HL-60 (cell line): Measurements from ENCODE around the gene TMEM161A.

ENCODE experiments used
- DNase-seq, 2 experiments: peaks; one replicate each; pipeline ENCODE4 v3.0.0-alpha.2; 2010 to 2020; ENCODE audit warnings: low read depth in 1 of 2, low spot score in 1 of 2
- H3K27ac ChIP-seq: fragments of 250-450 bp; sonication (Bioruptor Pico); replicated peaks from 2 replicates; pipeline ENCODE4 v1.5.1; 2020; ENCODE audit warnings: mild to moderate bottlenecking, moderate library complexity
- H3K27me3 ChIP-seq: fragments of 250-450 bp; sonication (Bioruptor Pico); 2 replicates; pipeline ENCODE4 v1.5.1; 2021; ENCODE audit warnings: mild to moderate bottlenecking, moderate library complexity; ENCODE audit not compliant: insufficient read depth, poor library complexity, severe bottlenecking
- H3K4me3 ChIP-seq: replicated peaks from 2 replicates; pipeline ENCODE4 v1.5.1; 2011; ENCODE audit warnings: mild to moderate bottlenecking, control low read depth, low read length; ENCODE audit not compliant: insufficient read depth
- CTCF ChIP-seq: IDR thresholded peaks from one replicate; pipeline ENCODE4 v1.5.1; 2011; ENCODE audit warnings: low read length, control low read depth, inconsistent platforms; ENCODE audit not compliant: insufficient read depth
- GABPA ChIP-seq: IDR thresholded peaks from 2 replicates; pipeline ENCODE4 v1.6.1; 2012; ENCODE audit warnings: low read depth
- POLR2AphosphoS5 ChIP-seq: IDR thresholded peaks from 2 replicates; pipeline ENCODE4 v1.6.1; 2012; ENCODE audit warnings: low read depth
- SPI1 ChIP-seq: IDR thresholded peaks from 2 replicates; pipeline ENCODE4 v1.6.1; 2012; ENCODE audit warnings: low read depth, mild to moderate bottlenecking, borderline replicate concordance
- TF ChIP-seq, protein P1 (sequence below): IDR thresholded peaks from 2 replicates; pipeline ENCODE4 v1.6.1; 2012; ENCODE audit warnings: low read depth; ENCODE audit not compliant: insufficient replicate concordance

The TMEM161A gene

DNA sequence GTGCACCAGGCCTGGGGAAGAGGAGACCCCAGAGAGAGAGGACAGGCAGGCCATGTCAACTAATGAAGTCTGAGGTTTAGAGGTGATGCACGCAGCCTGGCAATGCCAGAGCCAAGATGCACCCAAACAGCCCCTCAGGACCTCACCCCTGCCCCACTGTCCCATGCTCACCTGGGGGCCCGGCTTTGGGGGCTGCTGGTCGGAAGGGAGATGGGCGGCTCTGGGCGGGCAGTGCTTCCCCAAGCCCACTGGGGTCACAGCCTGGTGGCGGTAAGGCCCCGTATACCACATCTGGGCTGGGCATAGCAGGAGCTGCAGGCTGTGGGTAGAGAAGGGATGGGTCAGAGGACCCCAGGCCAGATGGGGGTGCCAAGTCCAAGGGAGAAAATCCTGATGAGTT is 8.6 kb upstream of the TMEM161A start:
- TF ChIP-seq GABPA, result no peak
- TF ChIP-seq, protein P1, sequence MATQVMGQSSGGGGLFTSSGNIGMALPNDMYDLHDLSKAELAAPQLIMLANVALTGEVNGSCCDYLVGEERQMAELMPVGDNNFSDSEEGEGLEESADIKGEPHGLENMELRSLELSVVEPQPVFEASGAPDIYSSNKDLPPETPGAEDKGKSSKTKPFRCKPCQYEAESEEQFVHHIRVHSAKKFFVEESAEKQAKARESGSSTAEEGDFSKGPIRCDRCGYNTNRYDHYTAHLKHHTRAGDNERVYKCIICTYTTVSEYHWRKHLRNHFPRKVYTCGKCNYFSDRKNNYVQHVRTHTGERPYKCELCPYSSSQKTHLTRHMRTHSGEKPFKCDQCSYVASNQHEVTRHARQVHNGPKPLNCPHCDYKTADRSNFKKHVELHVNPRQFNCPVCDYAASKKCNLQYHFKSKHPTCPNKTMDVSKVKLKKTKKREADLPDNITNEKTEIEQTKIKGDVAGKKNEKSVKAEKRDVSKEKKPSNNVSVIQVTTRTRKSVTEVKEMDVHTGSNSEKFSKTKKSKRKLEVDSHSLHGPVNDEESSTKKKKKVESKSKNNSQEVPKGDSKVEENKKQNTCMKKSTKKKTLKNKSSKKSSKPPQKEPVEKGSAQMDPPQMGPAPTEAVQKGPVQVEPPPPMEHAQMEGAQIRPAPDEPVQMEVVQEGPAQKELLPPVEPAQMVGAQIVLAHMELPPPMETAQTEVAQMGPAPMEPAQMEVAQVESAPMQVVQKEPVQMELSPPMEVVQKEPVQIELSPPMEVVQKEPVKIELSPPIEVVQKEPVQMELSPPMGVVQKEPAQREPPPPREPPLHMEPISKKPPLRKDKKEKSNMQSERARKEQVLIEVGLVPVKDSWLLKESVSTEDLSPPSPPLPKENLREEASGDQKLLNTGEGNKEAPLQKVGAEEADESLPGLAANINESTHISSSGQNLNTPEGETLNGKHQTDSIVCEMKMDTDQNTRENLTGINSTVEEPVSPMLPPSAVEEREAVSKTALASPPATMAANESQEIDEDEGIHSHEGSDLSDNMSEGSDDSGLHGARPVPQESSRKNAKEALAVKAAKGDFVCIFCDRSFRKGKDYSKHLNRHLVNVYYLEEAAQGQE, result no peak
- Histone ChIP-seq H3K27ac (no peak overlapping the region), H3K27me3 (no peaks in the 10 kb centered on the region), H3K4me3 (no peak overlapping the region)
- no peak for DNase-seq

DNA sequence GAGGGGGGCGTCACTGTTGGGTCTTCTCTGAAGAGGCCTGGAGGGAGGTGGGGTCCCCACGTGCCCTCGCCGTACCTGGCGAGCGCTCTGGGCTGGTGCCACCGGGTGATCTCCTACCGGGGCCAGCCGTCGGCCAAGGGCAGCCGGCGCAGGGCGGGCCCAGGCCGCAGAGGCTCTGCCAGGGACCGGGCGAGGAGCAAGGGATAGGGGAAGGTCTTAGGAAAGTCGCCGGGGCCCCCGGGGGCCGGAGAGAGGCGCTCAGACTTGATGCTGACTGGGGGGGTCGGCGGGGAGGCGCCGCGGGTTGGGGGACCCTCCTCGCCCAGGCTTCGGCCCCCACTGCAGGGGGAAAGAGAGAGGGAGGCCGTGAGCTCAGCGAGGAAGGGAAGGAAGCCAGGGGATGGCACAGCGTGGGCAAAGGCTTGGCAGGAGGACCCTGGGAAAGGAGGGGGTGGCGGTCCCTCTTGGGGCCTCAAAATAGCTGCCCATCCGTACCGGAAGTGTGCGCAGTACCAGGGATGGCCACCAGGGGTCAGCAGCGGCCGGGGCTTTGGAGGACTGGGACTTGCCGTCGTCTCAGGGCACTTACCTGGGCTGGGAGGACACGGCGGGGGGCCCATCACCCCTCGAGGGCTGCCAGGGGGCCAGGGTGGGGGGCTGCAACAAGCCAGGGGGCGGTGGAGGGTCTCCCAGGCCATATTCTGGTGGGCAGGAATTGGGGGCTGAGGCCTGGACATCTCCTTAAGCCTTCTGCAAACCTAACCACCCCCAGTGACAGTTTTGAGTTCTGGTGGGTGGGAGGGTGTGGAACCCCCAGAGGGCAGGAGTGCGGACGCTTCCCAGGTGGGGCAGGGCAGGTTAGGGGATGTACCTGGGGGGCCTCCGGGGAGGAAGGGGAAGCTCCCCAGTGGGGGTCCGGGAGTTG is 7.7 kb upstream of the TMEM161A start:
- peak; percentile 38 to 75 for DNase-seq
- no peaks in the 10 kb centered on the region for H3K27me3 ChIP-seq
- peak; percentile 98 for TF ChIP-seq CTCF
- no peak; the same call in 1 of the 2 replicates for TF ChIP-seq POLR2AphosphoS5
- H3K27ac ChIP-seq, result no peak overlapping the region
- no peak overlapping the region for H3K4me3 ChIP-seq

DNA sequence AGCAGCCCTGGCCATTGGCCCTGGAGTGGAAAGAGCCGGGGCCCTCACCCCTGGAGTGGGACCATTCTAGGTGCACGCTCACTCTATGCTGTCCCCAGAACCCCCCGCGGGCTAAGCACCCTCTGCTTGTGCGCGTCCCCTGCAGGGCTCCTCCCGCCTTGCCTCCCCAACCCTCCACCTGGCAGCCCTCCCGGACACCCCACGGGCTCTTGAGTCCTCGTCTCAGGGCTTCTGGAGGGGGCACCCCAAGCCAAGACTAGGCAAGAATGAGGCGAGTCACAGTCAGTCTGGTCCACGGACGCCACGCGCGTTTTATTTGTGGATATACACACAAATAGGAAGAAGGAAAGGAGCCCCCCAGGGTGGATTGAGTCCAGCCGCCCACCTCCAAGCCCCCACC is 7.0 kb upstream of the TMEM161A start:
- no peak for TF ChIP-seq SPI1
- no peak for TF ChIP-seq GABPA
- TF ChIP-seq POLR2AphosphoS5, result no peak
- TF ChIP-seq, protein P1, result no peak
- TF ChIP-seq CTCF, result no peak
- no peak overlapping the region for H3K27ac ChIP-seq
- H3K4me3 ChIP-seq, result no peak overlapping the region
- no peaks in the 10 kb centered on the region for H3K27me3 ChIP-seq
- no peak for DNase-seq

DNA sequence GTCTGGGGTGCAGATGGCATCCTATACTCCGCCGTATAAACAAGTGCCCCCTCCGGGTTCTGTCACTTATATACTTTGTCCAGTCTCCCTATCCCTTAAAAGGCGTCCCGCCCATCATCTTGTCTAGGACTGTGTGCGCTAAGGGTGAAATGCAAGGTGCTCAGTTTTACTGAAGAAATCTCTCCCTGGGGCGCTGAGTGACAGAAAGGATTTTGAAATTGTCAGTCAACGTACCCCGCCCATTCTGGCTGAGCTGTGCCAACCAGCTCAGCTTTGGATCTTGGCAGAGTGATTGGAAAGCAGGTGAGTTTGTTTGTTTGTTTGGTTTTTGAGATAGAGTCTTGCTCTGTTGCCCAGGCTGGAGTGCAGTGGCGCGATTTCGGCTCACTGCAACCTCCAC is 4.1 kb upstream of the TMEM161A start:
- no peak for DNase-seq
- Histone ChIP-seq H3K27ac (no peak overlapping the region), H3K4me3 (no peak overlapping the region), H3K27me3 (no peaks in the 10 kb centered on the region)
- no peak for TF ChIP-seq CTCF
- TF ChIP-seq GABPA, result no peak
- TF ChIP-seq, protein P1, result no peak
- TF ChIP-seq SPI1, result no peak
- no peak for TF ChIP-seq POLR2AphosphoS5
